Body of pancreas (tissue), 4 donors: ENCODE results near the gene FKBP15. TPM values are rescaled to one million over a fixed set of nuclear protein-coding genes. Genes with fewer than 3 reads are reported as not detected.
"Not testable (repeated sequence)": the region's sequence is repeated elsewhere in the genome, so short reads cannot be mapped to it uniquely, and the experiment has no call there.

Experiments
- ATAC-seq: fragments of 150-250 bp; one replicate; pipeline ENCODE4 v1.9.1; 2016
- DNase-seq, 4 donors: peaks; one replicate each; pipeline ENCODE4 v3.0.0-alpha.2; 2019
- H3K27ac ChIP-seq, 4 donors: fragments of 200-600 bp; sonication (generic); 1 replicate in 3 of 4; 2 replicates in 1 of 4; pipeline versions ENCODE4 v1.5.1 to v1.6.1; 2016 to 2019; ENCODE audit warnings: mild to moderate bottlenecking in 1 of 4, mixed read lengths in 1 of 4, moderate library complexity in 1 of 4
- H3K27me3 ChIP-seq, 2 donors: fragments of 200-600 bp; sonication (generic); one replicate each; pipeline ENCODE4 v1.6.0; 2016; ENCODE audit warnings: mild to moderate bottlenecking in 1 of 2
- H3K36me3 ChIP-seq, 2 donors: fragments of 200-600 bp; sonication (generic); replicated peaks in 1 of 2; 2 replicates each; pipeline ENCODE4 v1.5.1; 2016; ENCODE audit warnings: low read depth in 2 of 2; ENCODE audit not compliant: insufficient read depth in 1 of 2
- H3K4me1 ChIP-seq: fragments of 200-600 bp; sonication (generic); one replicate; pipeline ENCODE4 v1.6.0; 2016
- H3K4me3 ChIP-seq, 2 donors: fragments of 200-600 bp; sonication (generic); 1 replicate in 1 of 2; 2 replicates in 1 of 2; pipeline ENCODE4 v1.5.1; 2016 to 2019
- H3K9me3 ChIP-seq, 3 donors: fragments of 200-600 bp; sonication (generic); 1 replicate in 2 of 3; 2 replicates in 1 of 3; pipeline ENCODE4 v1.5.1; 2016
- POLR2A ChIP-seq, 3 donors: fragments of 450-650 bp; IDR thresholded peaks; one replicate each; pipeline ENCODE4 v1.6.1; 2016; ENCODE audit warnings: antibody characterized with exemption in 3 of 3, mild to moderate bottlenecking in 2 of 3
- WGBS, 2 donors: methylation state at CpG; one replicate each; pipeline ENCODE4 v1.1.5; 2017; 5-methylcytosine and 5-hydroxymethylcytosine counted together
- intact Hi-C: fragments of 100-400 bp; cut with DNase I; formaldehyde crosslinking; loops from one replicate; pipeline ENCODE4 v1.15.1; 2023
- total RNA-seq, 2 donors: library from RNA; depleted of rRNA; stranded (reverse); fragments of >200 nt; gene quantifications; one replicate each; pipeline ENCODE4 v1.1.0, GENCODE V29; 2016
- TF ChIP-seq, protein P1 (sequence below), 7 experiments: fragments of 450-650 bp in 4 of 7; fragments of 200-600 bp in 3 of 7; sonication (generic) in 3 of 7; IDR thresholded peaks; one replicate each; pipeline ENCODE4 v1.5.1; 2016 to 2019; ENCODE audit warnings: antibody characterized with exemption in 7 of 7

The FKBP15 gene
- total RNA-seq, 2 donors from 2014 or later, result 15.8 to 21.3 TPM

DNA sequence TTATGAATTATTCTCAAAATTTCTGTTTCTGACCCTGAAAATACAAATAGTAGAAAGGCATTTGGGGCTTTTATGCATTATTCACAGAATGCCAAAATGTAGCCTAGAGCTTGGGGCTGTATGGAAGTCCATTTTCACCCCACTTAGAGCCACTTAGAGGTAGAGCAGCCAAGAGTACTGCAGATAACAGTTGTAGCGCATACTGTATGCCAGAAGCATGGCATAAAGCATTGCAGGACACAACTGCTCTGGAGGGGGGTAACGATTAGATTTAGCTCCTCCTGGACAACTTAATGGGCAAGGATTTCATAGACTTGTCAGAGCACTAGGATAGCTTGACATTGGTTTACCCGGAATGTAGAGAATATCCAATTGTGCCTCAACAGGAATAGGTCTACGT is 15.9 kb upstream of the FKBP15 start:
- no peak for ATAC-seq
- WGBS, 2 donors, result 86 to 88% methylated on average over 4 of the region's 4 CpGs
- intact Hi-C loops, result no loop called here

DNA sequence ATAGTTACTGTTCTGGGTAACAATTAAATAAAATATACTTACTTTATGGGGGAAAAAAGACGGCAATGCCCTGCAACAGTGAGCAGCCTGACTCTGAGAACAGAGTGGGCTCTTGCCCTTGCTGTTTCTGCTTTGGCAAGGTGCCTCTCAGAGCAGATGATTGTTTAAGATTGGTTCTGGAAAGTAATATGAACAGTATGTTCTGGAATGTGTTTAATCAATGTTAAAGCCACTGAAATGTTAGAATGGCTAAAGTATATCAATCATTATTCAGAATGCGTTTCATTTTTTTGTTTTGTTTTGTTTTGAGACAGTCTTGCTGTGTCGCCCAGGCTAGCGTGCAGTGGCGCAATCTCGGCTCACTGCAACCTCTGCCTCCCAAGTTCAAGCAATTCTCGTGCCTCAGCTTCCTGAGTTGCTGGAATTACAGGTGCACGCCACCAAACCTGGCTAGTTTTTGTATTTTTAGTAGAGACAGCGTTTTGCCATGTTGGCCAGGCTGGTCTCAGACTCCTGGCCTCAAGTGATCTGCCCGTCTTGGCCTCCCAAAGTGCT is 14.7 kb upstream of the FKBP15 start:
- H3K27ac ChIP-seq, result peak overlapping the region in 2 of 4 donors; percentile 15 to 20
- DNase-seq, H3K27me3 ChIP-seq, H3K36me3 ChIP-seq, H3K9me3 ChIP-seq, intact Hi-C loops, H3K4me3 ChIP-seq, ATAC-seq: not testable (repeated sequence)
- WGBS, 2 donors, result 62 to 63% methylated on average over 10 of the region's 10 CpGs
- peaks cover 24% of the 10 kb centered on the region for H3K4me1 ChIP-seq

More for the DNA sequence above, 15.9 kb upstream of the FKBP15 start:
- H3K36me3 ChIP-seq, result no peaks in the 10 kb centered on the region
- H3K4me1 ChIP-seq, result peaks cover 24% of the 10 kb centered on the region
- no peaks in the 10 kb centered on the region for H3K9me3 ChIP-seq
- H3K27ac ChIP-seq, result no peak overlapping the region
- H3K27me3 ChIP-seq, result no peaks in the 10 kb centered on the region
- H3K4me3 ChIP-seq, result no peak overlapping the region
- no peak for TF ChIP-seq POLR2A (IDR thresholded peaks at IDR 0.05)
- TF ChIP-seq, protein P1, sequence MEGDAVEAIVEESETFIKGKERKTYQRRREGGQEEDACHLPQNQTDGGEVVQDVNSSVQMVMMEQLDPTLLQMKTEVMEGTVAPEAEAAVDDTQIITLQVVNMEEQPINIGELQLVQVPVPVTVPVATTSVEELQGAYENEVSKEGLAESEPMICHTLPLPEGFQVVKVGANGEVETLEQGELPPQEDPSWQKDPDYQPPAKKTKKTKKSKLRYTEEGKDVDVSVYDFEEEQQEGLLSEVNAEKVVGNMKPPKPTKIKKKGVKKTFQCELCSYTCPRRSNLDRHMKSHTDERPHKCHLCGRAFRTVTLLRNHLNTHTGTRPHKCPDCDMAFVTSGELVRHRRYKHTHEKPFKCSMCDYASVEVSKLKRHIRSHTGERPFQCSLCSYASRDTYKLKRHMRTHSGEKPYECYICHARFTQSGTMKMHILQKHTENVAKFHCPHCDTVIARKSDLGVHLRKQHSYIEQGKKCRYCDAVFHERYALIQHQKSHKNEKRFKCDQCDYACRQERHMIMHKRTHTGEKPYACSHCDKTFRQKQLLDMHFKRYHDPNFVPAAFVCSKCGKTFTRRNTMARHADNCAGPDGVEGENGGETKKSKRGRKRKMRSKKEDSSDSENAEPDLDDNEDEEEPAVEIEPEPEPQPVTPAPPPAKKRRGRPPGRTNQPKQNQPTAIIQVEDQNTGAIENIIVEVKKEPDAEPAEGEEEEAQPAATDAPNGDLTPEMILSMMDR (IDR thresholded peaks at IDR 0.05), result no peak
- no peak for DNase-seq

DNA sequence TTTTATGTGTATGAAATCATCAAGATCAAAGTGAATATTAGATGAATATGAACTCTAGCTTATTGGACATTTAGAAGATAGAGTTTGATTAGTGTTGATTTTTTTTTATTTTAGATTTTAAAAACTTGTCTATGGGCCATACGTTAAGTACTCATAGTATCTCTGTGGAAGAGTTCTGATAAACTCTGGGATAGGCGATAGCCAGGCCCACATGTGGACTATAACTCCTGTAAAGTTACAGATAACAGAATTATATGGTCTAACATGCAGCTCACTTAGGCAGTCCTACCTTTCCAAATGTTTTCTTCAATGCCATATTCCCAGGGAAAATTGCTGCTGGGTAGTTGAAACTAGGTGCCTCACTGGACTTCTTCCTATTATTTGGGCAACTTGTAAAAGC is 10.6 kb upstream of the FKBP15 start:
- Histone ChIP-seq H3K27me3 (no peaks in the 10 kb centered on the region), H3K4me1 (peaks cover 30% of the 10 kb centered on the region), H3K9me3 (no peaks in the 10 kb centered on the region), H3K36me3 (no peaks in the 10 kb centered on the region), H3K27ac (no peak overlapping the region), H3K4me3 (no peak overlapping the region)
- TF ChIP-seq, protein P1 (IDR thresholded peaks at IDR 0.05), result no peak
- TF ChIP-seq POLR2A (IDR thresholded peaks at IDR 0.05), result no peak
- no peak for ATAC-seq
- intact Hi-C loops, result no loop called here
- 96 to 97% methylated on average over 2 of the region's 2 CpGs for WGBS, 2 donors
- DNase-seq, result no peak

DNA sequence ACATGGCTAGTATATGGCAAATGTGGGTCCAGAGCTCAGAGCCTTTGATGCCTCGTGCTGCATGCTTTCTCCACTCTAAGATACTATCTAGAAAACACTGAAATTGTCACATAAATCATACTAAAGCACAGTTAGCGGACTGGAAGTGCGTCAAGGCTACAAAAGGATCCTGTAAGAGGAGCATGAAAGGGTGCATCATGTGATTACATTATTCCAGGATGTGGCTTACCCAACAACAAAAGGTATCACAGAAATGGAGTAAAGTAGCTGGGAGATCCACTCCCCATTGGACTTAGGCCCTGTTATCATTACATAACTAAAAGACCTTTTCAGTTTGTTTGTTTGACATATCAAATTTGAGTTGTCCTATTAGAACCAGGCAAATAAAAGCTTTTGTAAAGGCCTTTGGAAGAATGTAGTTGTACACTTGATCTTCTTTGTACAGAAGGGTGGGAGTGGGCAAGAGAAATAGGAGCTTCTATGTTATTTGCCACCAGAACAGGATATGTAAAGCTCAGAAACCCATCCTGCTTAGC is 7.1 kb upstream of the FKBP15 start:
- TF ChIP-seq, protein P1 (IDR thresholded peaks at IDR 0.05), result no peak
- ATAC-seq, result no peak
- no peaks in the 10 kb centered on the region for H3K27me3 ChIP-seq
- no peaks in the 10 kb centered on the region for H3K36me3 ChIP-seq
- DNase-seq, result no peak
- intact Hi-C loops, result no loop called here
- H3K4me3 ChIP-seq, result no peak overlapping the region
- no peaks in the 10 kb centered on the region for H3K9me3 ChIP-seq
- peaks cover 22% of the 10 kb centered on the region for H3K4me1 ChIP-seq
- WGBS, 2 donors, result 55 to 57% methylated on average over 3 of the region's 3 CpGs
- H3K27ac ChIP-seq, result no peak overlapping the region

DNA sequence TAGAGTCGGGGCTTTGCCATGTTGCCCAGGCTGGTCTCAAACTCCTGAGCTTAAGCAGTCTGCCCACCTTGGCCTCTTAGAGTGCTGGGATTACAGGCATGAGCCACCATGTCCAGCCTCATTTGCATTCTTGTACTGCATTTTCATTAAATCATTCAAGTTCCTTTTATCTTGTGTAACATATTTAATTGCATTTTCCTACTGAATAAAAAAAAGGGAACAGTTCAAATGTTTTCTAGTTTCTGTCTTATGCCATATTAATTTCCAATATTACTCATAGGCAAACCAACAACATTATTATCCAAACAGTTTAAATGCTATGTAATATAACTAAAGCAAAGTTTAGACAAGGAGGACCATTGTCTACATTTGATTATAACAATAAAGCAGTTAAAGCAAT is 6.4 kb upstream of the FKBP15 start:
- DNase-seq, result no peak
- WGBS, 2 donors, result 0 to 39% methylated on average over 1 of the region's 1 CpG
- Histone ChIP-seq H3K36me3 (no peaks in the 10 kb centered on the region), H3K27me3 (no peaks in the 10 kb centered on the region), H3K4me1 (peaks cover 23% of the 10 kb centered on the region), H3K9me3 (no peaks in the 10 kb centered on the region), H3K27ac (no peak overlapping the region), H3K4me3 (no peak overlapping the region)
- intact Hi-C loops, result no loop called here
- no peak for ATAC-seq
- no peak for TF ChIP-seq POLR2A (IDR thresholded peaks at IDR 0.05)
- TF ChIP-seq, protein P1 (IDR thresholded peaks at IDR 0.05), result no peak
